ENCODE results near the gene CPB1. TPM values are rescaled to one million over a fixed set of nuclear protein-coding genes. Genes with fewer than 3 reads are reported as not detected.

The CPB1 gene
- total RNA-seq, 1 experiment from 2014 or later: not detected

DNA sequence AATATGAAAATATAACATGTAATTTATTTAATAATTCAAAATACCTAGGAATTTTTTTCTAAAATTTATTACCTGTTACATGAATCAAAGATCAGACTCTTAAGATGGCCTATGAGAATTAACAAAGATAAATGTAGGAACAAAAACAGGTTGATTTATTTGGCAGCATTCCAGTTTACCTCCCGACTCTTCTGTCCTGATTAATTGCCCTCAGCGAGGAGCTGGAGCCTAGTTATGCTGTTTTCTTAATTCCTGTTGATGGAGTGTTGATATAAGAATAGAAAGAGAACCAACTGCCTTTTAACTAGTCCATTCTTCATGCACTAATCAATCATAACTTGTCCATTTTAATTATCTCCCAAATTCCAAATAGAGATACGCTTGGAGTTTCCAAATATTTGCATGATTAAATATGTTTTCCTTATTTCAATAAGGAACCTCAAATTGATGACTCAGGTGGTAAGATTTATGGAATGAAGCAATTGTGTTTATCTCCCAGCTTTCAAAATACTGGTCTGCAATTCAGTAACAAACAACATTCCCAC is 10.6 kb upstream of the CPB1 start:
- Histone ChIP-seq H3K79me2 (ENCODE audit: low read length) (no peaks in the 10 kb centered on the region), H3K9me2 (replicated peaks; ENCODE audit: insufficient read depth, low read length) (no peaks in the 10 kb centered on the region), H4K20me1 (ENCODE audit: insufficient read depth, low read depth, low read length) (no peaks in the 10 kb centered on the region), H2AFZ (ENCODE audit: low read length) (no peak overlapping the region), H3K4me3 (ENCODE audit: low read length) (no peak overlapping the region), H3K27ac (ENCODE audit: low read length) (no peak overlapping the region), H3K27me3 (ENCODE audit: low read length) (no peaks in the 10 kb centered on the region), H3K9ac (ENCODE audit: low read length) (no peak overlapping the region), H3K9me3 (ENCODE audit: low read length) (no peaks in the 10 kb centered on the region), H3K4me2 (ENCODE audit: low read depth, low read length, poor library complexity, severe bottlenecking) (no peak overlapping the region), H3K4me1 (ENCODE audit: low read length) (no peaks in the 10 kb centered on the region), H3K36me3 (ENCODE audit: insufficient read depth, low read length) (no peaks in the 10 kb centered on the region)
- peak; percentile 19 for DNase-seq

DNA sequence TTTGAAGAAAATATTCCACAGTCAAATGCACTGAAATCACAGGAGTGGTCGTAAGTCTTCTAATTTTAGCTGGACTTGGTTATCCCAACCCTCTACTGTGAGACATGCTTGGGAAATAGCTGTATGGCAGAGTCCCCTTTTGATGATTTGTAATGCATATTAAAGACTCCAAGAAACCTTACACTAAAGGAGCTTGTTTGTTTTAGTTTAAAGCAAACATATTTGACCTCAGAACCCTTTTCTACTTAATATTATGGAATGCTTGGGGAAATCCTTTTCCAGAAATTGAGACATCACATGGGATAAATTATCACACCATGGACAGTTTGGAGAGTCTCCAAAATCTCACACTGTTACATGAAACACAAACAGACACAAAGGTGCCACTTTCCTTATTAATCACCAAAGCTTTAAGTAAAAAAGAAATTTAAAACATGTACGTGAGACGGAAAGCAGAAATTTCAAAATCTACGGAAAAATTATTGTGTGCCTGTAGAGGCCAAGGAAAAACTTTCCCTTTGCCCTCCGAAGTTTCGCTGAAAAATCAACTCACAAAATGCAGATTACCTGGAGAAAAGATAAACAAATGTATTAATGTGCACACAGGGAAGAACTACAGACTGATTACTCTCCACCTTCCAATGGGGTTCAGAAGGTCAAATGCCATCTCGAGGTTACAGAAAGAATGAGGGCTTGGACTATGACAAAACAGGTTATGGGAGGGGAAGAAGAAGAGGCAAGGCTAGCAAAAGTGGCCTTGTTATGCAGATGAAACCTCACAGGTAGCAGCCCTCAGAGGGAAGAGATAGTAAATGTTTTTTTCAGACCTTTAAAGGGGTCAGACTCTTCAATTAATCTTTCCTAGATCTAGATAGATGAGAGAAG is 7.0 kb upstream of the CPB1 start:
- no peaks in the 10 kb centered on the region for H3K9me3 ChIP-seq (ENCODE audit: low read length)

GRCh38 chr3:148823026-148823425 is 4.6 kb upstream of the CPB1 start:
- Histone ChIP-seq H4K20me1 (ENCODE audit: insufficient read depth, low read depth, low read length) (no peaks in the 10 kb centered on the region), H3K4me1 (ENCODE audit: low read length) (no peaks in the 10 kb centered on the region), H3K9me3 (ENCODE audit: low read length) (no peaks in the 10 kb centered on the region), H3K27me3 (ENCODE audit: low read length) (no peaks in the 10 kb centered on the region), H3K9ac (ENCODE audit: low read length) (no peak overlapping the region), H2AFZ (ENCODE audit: low read length) (no peak overlapping the region), H3K27ac (ENCODE audit: low read length) (no peak overlapping the region), H3K36me3 (ENCODE audit: insufficient read depth, low read length) (no peaks in the 10 kb centered on the region), H3K4me2 (ENCODE audit: low read depth, low read length, poor library complexity, severe bottlenecking) (no peak overlapping the region), H3K4me3 (ENCODE audit: low read length) (no peak overlapping the region), H3K9me2 (replicated peaks; ENCODE audit: insufficient read depth, low read length) (no peaks in the 10 kb centered on the region), H3K79me2 (ENCODE audit: low read length) (no peaks in the 10 kb centered on the region)
- DNase-seq: no peak

More for the DNA sequence above, 7.0 kb upstream of the CPB1 start:
- no peak overlapping the region for H3K4me3 ChIP-seq (ENCODE audit: low read length)
- no peak overlapping the region for H2AFZ ChIP-seq (ENCODE audit: low read length)
- H3K27ac ChIP-seq (ENCODE audit: low read length): no peak overlapping the region
- no peak for DNase-seq
- H3K4me1 ChIP-seq (ENCODE audit: low read length): no peaks in the 10 kb centered on the region
- no peaks in the 10 kb centered on the region for H3K27me3 ChIP-seq (ENCODE audit: low read length)
- no peaks in the 10 kb centered on the region for H3K79me2 ChIP-seq (ENCODE audit: low read length)
- H3K4me2 ChIP-seq (ENCODE audit: low read depth, low read length, poor library complexity, severe bottlenecking): no peak overlapping the region
- H3K9me2 ChIP-seq (replicated peaks; ENCODE audit: insufficient read depth, low read length): no peaks in the 10 kb centered on the region
- H3K36me3 ChIP-seq (ENCODE audit: insufficient read depth, low read length): no peaks in the 10 kb centered on the region
- no peak overlapping the region for H3K9ac ChIP-seq (ENCODE audit: low read length)
- no peaks in the 10 kb centered on the region for H4K20me1 ChIP-seq (ENCODE audit: insufficient read depth, low read depth, low read length)

DNA sequence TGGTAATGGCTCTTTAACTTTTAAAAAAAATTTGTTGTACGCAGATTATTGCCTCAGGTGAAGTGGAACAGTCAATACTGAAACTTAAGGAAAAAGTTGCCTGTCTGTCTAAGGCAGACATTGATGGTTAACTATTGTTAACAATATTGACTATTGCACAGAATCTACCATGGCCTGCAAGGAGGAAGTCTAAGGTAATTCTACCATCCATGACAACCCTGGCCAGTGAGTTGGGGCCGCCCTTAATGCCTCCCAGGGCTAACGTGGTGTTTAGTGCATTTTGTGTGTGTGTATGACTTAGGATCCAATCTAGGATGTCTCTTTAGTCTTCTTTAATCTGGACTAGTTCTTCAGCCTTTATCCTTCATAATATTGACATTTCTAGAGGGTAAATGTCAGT is 2.1 kb upstream of the CPB1 start:
- H3K4me3 ChIP-seq (ENCODE audit: low read length): no peak overlapping the region
- H4K20me1 ChIP-seq (ENCODE audit: insufficient read depth, low read depth, low read length): no peaks in the 10 kb centered on the region
- no peaks in the 10 kb centered on the region for H3K4me1 ChIP-seq (ENCODE audit: low read length)
- no peak overlapping the region for H3K4me2 ChIP-seq (ENCODE audit: low read depth, low read length, poor library complexity, severe bottlenecking)
- H3K27ac ChIP-seq (ENCODE audit: low read length): no peak overlapping the region
- no peaks in the 10 kb centered on the region for H3K9me2 ChIP-seq (replicated peaks; ENCODE audit: insufficient read depth, low read length)
- no peaks in the 10 kb centered on the region for H3K27me3 ChIP-seq (ENCODE audit: low read length)
- H3K9ac ChIP-seq (ENCODE audit: low read length): no peak overlapping the region
- no peaks in the 10 kb centered on the region for H3K9me3 ChIP-seq (ENCODE audit: low read length)
- DNase-seq: no peak
- no peaks in the 10 kb centered on the region for H3K79me2 ChIP-seq (ENCODE audit: low read length)
- H2AFZ ChIP-seq (ENCODE audit: low read length): no peak overlapping the region
- H3K36me3 ChIP-seq (ENCODE audit: insufficient read depth, low read length): no peaks in the 10 kb centered on the region

DNA sequence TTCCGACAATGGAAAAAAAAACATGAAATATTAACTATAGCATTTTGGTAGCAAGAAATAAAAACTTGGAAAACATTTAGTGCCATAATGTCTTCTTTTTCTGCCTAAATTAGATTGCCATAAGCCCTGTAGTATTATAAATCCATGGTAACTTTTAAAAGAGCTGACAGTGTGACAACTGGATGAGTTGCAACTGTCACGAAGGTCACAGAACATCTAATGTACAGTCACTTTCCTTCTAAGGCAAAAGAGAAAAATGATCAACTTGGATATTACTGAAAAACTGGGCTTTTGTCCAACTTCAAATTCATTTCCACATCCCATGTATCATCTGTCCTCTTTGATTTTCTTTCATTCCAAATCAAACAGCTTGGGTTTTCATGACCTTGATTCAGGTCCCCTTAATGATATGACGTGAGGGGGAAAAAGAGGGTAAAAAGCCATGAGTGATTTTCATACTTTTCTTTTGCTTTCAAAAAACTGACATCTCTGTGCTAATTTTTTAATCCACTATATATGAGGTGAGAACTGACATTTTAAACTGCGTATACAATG is 602 bp downstream of the CPB1 start:
- no peaks in the 10 kb centered on the region for H3K79me2 ChIP-seq (ENCODE audit: low read length)
- no peaks in the 10 kb centered on the region for H4K20me1 ChIP-seq (ENCODE audit: insufficient read depth, low read depth, low read length)
- no peak overlapping the region for H3K9ac ChIP-seq (ENCODE audit: low read length)
- H3K4me3 ChIP-seq (ENCODE audit: low read length): no peak overlapping the region
- H3K4me1 ChIP-seq (ENCODE audit: low read length): no peaks in the 10 kb centered on the region
- no peaks in the 10 kb centered on the region for H3K27me3 ChIP-seq (ENCODE audit: low read length)
- DNase-seq: no peak
- no peaks in the 10 kb centered on the region for H3K36me3 ChIP-seq (ENCODE audit: insufficient read depth, low read length)
- no peaks in the 10 kb centered on the region for H3K9me3 ChIP-seq (ENCODE audit: low read length)
- no peaks in the 10 kb centered on the region for H3K9me2 ChIP-seq (replicated peaks; ENCODE audit: insufficient read depth, low read length)
- no peak overlapping the region for H3K4me2 ChIP-seq (ENCODE audit: low read depth, low read length, poor library complexity, severe bottlenecking)
- H3K27ac ChIP-seq (ENCODE audit: low read length): no peak overlapping the region
- H2AFZ ChIP-seq (ENCODE audit: low read length): no peak overlapping the region

- Histone ChIP-seq H3K9me2 (replicated peaks; ENCODE audit: insufficient read depth, low read length) (no peaks in the 10 kb centered on the region), H3K9me3 (ENCODE audit: low read length) (no peaks in the 10 kb centered on the region), H3K4me2 (ENCODE audit: low read depth, low read length, poor library complexity, severe bottlenecking) (no peak overlapping the region), H3K27ac (ENCODE audit: low read length) (no peak overlapping the region), H3K9ac (ENCODE audit: low read length) (no peak overlapping the region), H3K4me1 (ENCODE audit: low read length) (no peaks in the 10 kb centered on the region), H4K20me1 (ENCODE audit: insufficient read depth, low read depth, low read length) (no peaks in the 10 kb centered on the region), H3K4me3 (ENCODE audit: low read length) (no peak overlapping the region), H2AFZ (ENCODE audit: low read length) (no peak overlapping the region), H3K36me3 (ENCODE audit: insufficient read depth, low read length) (no peaks in the 10 kb centered on the region), H3K79me2 (ENCODE audit: low read length) (no peaks in the 10 kb centered on the region), H3K27me3 (ENCODE audit: low read length) (no peaks in the 10 kb centered on the region)
- DNase-seq: no peak
Observed at GRCh38 chr3:148829926-148830325, 2.3 kb downstream of the CPB1 start.

GRCh38 chr3:148833223-148833622 is 5.6 kb downstream of the CPB1 start:
- no peaks in the 10 kb centered on the region for H3K27me3 ChIP-seq (ENCODE audit: low read length)
- H3K36me3 ChIP-seq (ENCODE audit: insufficient read depth, low read length): no peaks in the 10 kb centered on the region
- H3K4me3 ChIP-seq (ENCODE audit: low read length): no peak overlapping the region
- no peak overlapping the region for H3K4me2 ChIP-seq (ENCODE audit: low read depth, low read length, poor library complexity, severe bottlenecking)
- H3K79me2 ChIP-seq (ENCODE audit: low read length): no peaks in the 10 kb centered on the region
- H3K27ac ChIP-seq (ENCODE audit: low read length): no peak overlapping the region
- no peak overlapping the region for H3K9ac ChIP-seq (ENCODE audit: low read length)
- no peaks in the 10 kb centered on the region for H4K20me1 ChIP-seq (ENCODE audit: insufficient read depth, low read depth, low read length)
- no peaks in the 10 kb centered on the region for H3K9me2 ChIP-seq (replicated peaks; ENCODE audit: insufficient read depth, low read length)
- no peak for DNase-seq
- no peak overlapping the region for H2AFZ ChIP-seq (ENCODE audit: low read length)
- H3K9me3 ChIP-seq (ENCODE audit: low read length): no peaks in the 10 kb centered on the region
- 0 out of 2 replicates have a peak, but pooled peaks cover 2% of the 10 kb centered on the region for H3K4me1 ChIP-seq (ENCODE audit: low read length)

DNA sequence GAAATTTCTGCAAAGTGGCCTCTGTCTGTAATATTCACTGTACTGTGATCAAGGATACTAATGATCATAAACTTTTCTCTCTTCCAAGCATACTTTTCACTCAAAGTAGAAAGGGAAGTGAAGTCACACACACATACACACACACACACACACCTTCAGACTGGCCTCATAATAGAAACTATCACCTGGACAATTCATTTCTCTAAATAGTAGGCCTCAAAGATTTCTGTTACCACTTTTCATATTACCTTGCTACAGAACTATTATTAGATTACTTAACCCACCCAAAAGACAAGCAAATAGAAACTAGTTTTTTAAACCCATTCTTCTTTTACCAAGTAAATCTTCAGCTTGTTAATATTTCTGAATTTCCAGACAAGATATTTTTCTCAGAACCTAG is 12.2 kb downstream of the CPB1 start:
- Histone ChIP-seq H3K27me3 (ENCODE audit: low read length) (no peaks in the 10 kb centered on the region), H3K9ac (ENCODE audit: low read length) (no peak overlapping the region), H4K20me1 (ENCODE audit: insufficient read depth, low read depth, low read length) (no peaks in the 10 kb centered on the region), H2AFZ (ENCODE audit: low read length) (no peak overlapping the region), H3K4me1 (ENCODE audit: low read length) (0 out of 2 replicates have a peak, but pooled peaks cover 2% of the 10 kb centered on the region), H3K9me2 (replicated peaks; ENCODE audit: insufficient read depth, low read length) (no peaks in the 10 kb centered on the region), H3K4me2 (ENCODE audit: low read depth, low read length, poor library complexity, severe bottlenecking) (no peak overlapping the region), H3K79me2 (ENCODE audit: low read length) (no peaks in the 10 kb centered on the region), H3K4me3 (ENCODE audit: low read length) (no peak overlapping the region), H3K36me3 (ENCODE audit: insufficient read depth, low read length) (no peaks in the 10 kb centered on the region), H3K9me3 (ENCODE audit: low read length) (no peaks in the 10 kb centered on the region), H3K27ac (ENCODE audit: low read length) (no peak overlapping the region)
- DNase-seq: no peak
